ENCODE data around the gene METTL8. TPM values are rescaled to one million over a fixed set of nuclear protein-coding genes. Genes with fewer than 3 reads are reported as not detected.

The METTL8 gene
- total and polyA plus RNA-seq, 2 of the 13 experiments (the other 11 are each of a cell fraction or from before 2014, with no cell fraction given): 18.6 to 68.2 TPM

- TF ChIP-seq SOX6 (IDR thresholded peaks at IDR 0.05) (no peak), SOX6 (CRISPR knock-in tag; IDR thresholded peaks at IDR 0.05) (no peak)
Measured at GRCh38 chr2:171271386-171271785, 162.4 kb downstream of the METTL8 start (continued).

GRCh38 chr2:171267855-171268629 is 165.7 kb downstream of the METTL8 start:
- FAIRE-seq: no peak
- in situ Hi-C loops (cut with HindIII; ENCODE audit: extremely low pct_ligation_motif_present, low pct_unique_long_range_greater_than_20kb): no loop called here
- peaks cover 12% of the 10 kb centered on the region for H3K4me1 ChIP-seq (ENCODE audit: insufficient read depth, low read length)
- no peaks in the 10 kb centered on the region for H3K79me2 ChIP-seq (ENCODE audit: insufficient read depth, low read length)
- H3K4me2 ChIP-seq (ENCODE audit: low read depth, low read length): no peak overlapping the region
- CTCF ChIA-PET (ENCODE audit: low intra/inter-chr PET ratio, low total read pairs): no interaction called here
- BruUV-seq (replicated peaks): no TSS peak
- no peak for DNase-seq (ENCODE audit: low spot score)
- no peaks in the 10 kb centered on the region for H3K27me3 ChIP-seq (ENCODE audit: control insufficient read depth in 1 of 2, insufficient read depth in 2 of 2, low read length in 2 of 2)
- POLR2A ChIA-PET: no interaction called here
- ATAC-seq: no peak
- H3K36me3 ChIP-seq (replicated peaks in 1 of 2; ENCODE audit: control insufficient read depth in 1 of 2, insufficient read depth in 2 of 2, low read length in 2 of 2): no peaks in the 10 kb centered on the region
- H2AFZ ChIP-seq (ENCODE audit: low read length): no peak overlapping the region
- H3K27ac ChIP-seq (ENCODE audit: extremely low read length, insufficient read depth, low read length): no peak overlapping the region
- H4K20me1 ChIP-seq (ENCODE audit: insufficient read depth, low read length): no peaks in the 10 kb centered on the region
- WGBS (ENCODE audit: low lambda C conversion rate): 50% methylated on average over 4 of the region's 4 CpGs
- no peak overlapping the region for H3K9ac ChIP-seq (ENCODE audit: insufficient read depth, low read depth, low read length)
- H3K4me3 ChIP-seq (replicated peaks in 1 of 3; ENCODE audit: insufficient read depth in 1 of 3, low read depth in 2 of 3, low read length in 3 of 3): no peak overlapping the region
- H3K9me3 ChIP-seq (ENCODE audit: low read length): no peaks in the 10 kb centered on the region
- TF ChIP-seq ZBTB8A (CRISPR knock-in tag; IDR thresholded peaks at IDR 0.05; ENCODE audit: borderline replicate concordance, low read depth) (no peak), SOX13 (IDR thresholded peaks at IDR 0.05) (no peak), SOX13 (CRISPR knock-in tag; conservative IDR thresholded peaks at IDR 0.05 in 1 of 2, IDR thresholded peaks at IDR 0.05 in 1 of 2) (0 out of 4 replicates have a peak, but pooled peaks of 1 of the 2 experiments have one; percentile 11)
- intact Hi-C loops (cut with micrococcal nuclease; ENCODE audit: unreplicated experiment): loop anchor here (10.0 kb wide), 1 partner anchor 147 kb away; no protein-coding TSS in a partner anchor

Other genes with a start within 250 kb of the METTL8 start
- 30.0 and 35.3 TPM in 2 replicates for gene DCAF17, start 236 bp upstream of the METTL8 start, total RNA-seq (2016; rRNA removed; fragmentation: Illumina TruSeq; extraction: Trizol)
- gene DCAF17, start 236 bp upstream of the METTL8 start, polyA plus RNA-seq (2011; rRNA removed): 13.7 and 13.8 TPM in 2 replicates
- 0.34 and 0.42 TPM in 2 replicates for gene CYBRD1, start 88.5 kb upstream of the METTL8 start, total RNA-seq (2016; rRNA removed; fragmentation: Illumina TruSeq; extraction: Trizol)
- 0.13 and 0.51 TPM in 2 replicates for gene CYBRD1, start 88.5 kb upstream of the METTL8 start, polyA plus RNA-seq (2011; rRNA removed)

Measured in HepG2 (cell line).